ENCODE data around the gene TP53TG5.

The TP53TG5 gene

GRCh38 chr20:45404438-45404837, 26.3 kb upstream of the TP53TG5 start:
- no peak for DNase-seq

- no peak for DNase-seq
These were observed 24.8 kb upstream of the TP53TG5 start for GRCh38 chr20:45402946-45403345.

GRCh38 chr20:45400346-45401031, 22.4 kb upstream of the TP53TG5 start:
- DNase-seq, result no peak

- DNase-seq, result no peak
These were observed 20.9 kb upstream of the TP53TG5 start for GRCh38 chr20:45399018-45399417.

GRCh38 chr20:45395114-45395415, 16.9 kb upstream of the TP53TG5 start:
- DNase-seq, result no peak

GRCh38 chr20:45394221-45395113, 16.3 kb upstream of the TP53TG5 start:
- no peak for DNase-seq

- no peak for DNase-seq
These were observed 14.6 kb upstream of the TP53TG5 start for GRCh38 chr20:45392733-45393132.

GRCh38 chr20:45391559-45391958, 13.4 kb upstream of the TP53TG5 start:
- DNase-seq, result no peak

- DNase-seq, result no peak
These were observed 12.8 kb upstream of the TP53TG5 start for GRCh38 chr20:45390931-45391330.

GRCh38 chr20:45387274-45387673, 9.1 kb upstream of the TP53TG5 start:
- no peak for DNase-seq

GRCh38 chr20:45377269-45377668, 856 bp downstream of the TP53TG5 start:
- DNase-seq, result no peak

GRCh38 chr20:45374966-45375365, 3.2 kb downstream of the TP53TG5 start:
- no peak for DNase-seq

- no peak for DNase-seq
These were observed 4.0 kb downstream of the TP53TG5 start for GRCh38 chr20:45374101-45374467.

- peak; percentile 48 for DNase-seq
These were observed 4.6 kb downstream of the TP53TG5 start for GRCh38 chr20:45373353-45374100.

- DNase-seq, result no peak
These were observed 5.3 kb downstream of the TP53TG5 start for GRCh38 chr20:45372646-45373352.

GRCh38 chr20:45372241-45372640, 5.9 kb downstream of the TP53TG5 start:
- no peak for DNase-seq

- DNase-seq, result no peak
These were observed 7.5 kb downstream of the TP53TG5 start for GRCh38 chr20:45370571-45371160.

GRCh38 chr20:45368221-45368980, 9.7 kb downstream of the TP53TG5 start:
- DNase-seq, result no peak

GRCh38 chr20:45367126-45367525, 11.0 kb downstream of the TP53TG5 start:
- no peak for DNase-seq

GRCh38 chr20:45366631-45367030, 11.5 kb downstream of the TP53TG5 start:
- no peak for DNase-seq

- DNase-seq, result no peak
These were observed 11.9 kb downstream of the TP53TG5 start for GRCh38 chr20:45366192-45366591.

- DNase-seq, result no peak
These were observed 12.6 kb downstream of the TP53TG5 start for GRCh38 chr20:45365444-45365970.
